HepG2 (cell line): ENCODE measurements around the gene LOXL4. TPM values are rescaled to one million over a fixed set of nuclear protein-coding genes. Genes with fewer than 3 reads are reported as not detected.

Source experiments
- ATAC-seq: fragments of 200-7000 bp; cut with Tn5 transposase; 3 replicates; pipeline ENCODE4 v1.9.1; 2020; ENCODE audit warnings: mild to moderate bottlenecking, moderate library complexity
- BruUV-seq: library from RNA; stranded (reverse); fragments of 400-500 nt; replicated peaks from 2 replicates; lab custom pipeline; 2021; lab: Mats Ljungman, UMichigan
- CTCF ChIA-PET: fragments of 300-600 bp; formaldehyde crosslinking; extraction: SDS; loops from one replicate; lab custom pipeline; 2021; ENCODE audit warnings: low total read pairs, inconsistent platforms, low intra/inter-chr PET ratio; lab: Yijun Ruan, JAX
- POLR2A ChIA-PET: fragments of 350-600 bp; sonication (Branson Sonifier 250); formaldehyde crosslinking; loops from one replicate; lab custom pipeline; 2020; ENCODE audit warnings: antibody characterized with exemption, inconsistent platforms; lab: Yijun Ruan, JAX
- DNase-seq: peaks from one replicate; pipeline ENCODE4 v3.0.0-alpha.2; 2015; ENCODE audit warnings: low spot score
- FAIRE-seq: peaks from 3 replicates; lab custom pipeline; 2011; peaks lifted over from hg19 to GRCh38; lab: Jason Lieb, UNC
- H2AFZ ChIP-seq: one replicate; pipeline ENCODE4 v1.6.1; 2011; ENCODE audit warnings: low read length, inconsistent platforms
- H3K27ac ChIP-seq: fragments of 300-600 bp; 3 replicates; pipeline ENCODE4 v1.8.0; 2011; ENCODE audit warnings: mixed run types, mild to moderate bottlenecking, mixed read lengths, low read length, inconsistent platforms; ENCODE audit not compliant: insufficient read depth; ENCODE audit errors: extremely low read length
- H3K27me3 ChIP-seq, 2 experiments: fragments of 200-600 bp in 1 of 2; 2 replicates in 1 of 2; 3 replicates in 1 of 2; pipeline versions ENCODE4 v1.6.0 to v1.8.0; 2011; ENCODE audit warnings: low read length in 2 of 2, mild to moderate bottlenecking in 2 of 2, moderate library complexity in 2 of 2, inconsistent platforms in 1 of 2; ENCODE audit not compliant: insufficient read depth in 2 of 2, control insufficient read depth in 1 of 2
- H3K36me3 ChIP-seq, 2 experiments: fragments of 200-600 bp in 1 of 2; replicated peaks in 1 of 2; 2 replicates in 1 of 2; 3 replicates in 1 of 2; pipeline versions ENCODE4 v1.5.1 to v1.8.0; 2011; ENCODE audit warnings: low read length in 2 of 2, inconsistent platforms in 1 of 2; ENCODE audit not compliant: insufficient read depth in 2 of 2, control insufficient read depth in 1 of 2
- H3K4me1 ChIP-seq: 2 replicates; pipeline ENCODE4 v1.5.1; 2012; ENCODE audit warnings: low read length, inconsistent platforms; ENCODE audit not compliant: insufficient read depth
- H3K4me2 ChIP-seq: 2 replicates; pipeline ENCODE4 v1.6.0; 2011; ENCODE audit warnings: low read depth, low read length, inconsistent platforms
- H3K4me3 ChIP-seq, 3 experiments: fragments of 200-600 bp in 1 of 3; sonication (generic), shearing (Covaris generic) in 1 of 3; replicated peaks in 1 of 3; 2 replicates each; pipeline ENCODE4 v1.5.1; 2011 to 2016; ENCODE audit warnings: low read length in 3 of 3, inconsistent platforms in 2 of 3, low read depth in 2 of 3, mild to moderate bottlenecking in 2 of 3, control low read depth in 1 of 3, mixed read lengths in 1 of 3; ENCODE audit not compliant: insufficient read depth in 1 of 3
- H3K79me2 ChIP-seq: one replicate; pipeline ENCODE4 v1.6.1; 2011; ENCODE audit warnings: low read length, inconsistent platforms; ENCODE audit not compliant: insufficient read depth
- H3K9ac ChIP-seq: 2 replicates; pipeline ENCODE4 v1.6.0; 2011; ENCODE audit warnings: mild to moderate bottlenecking, low read depth, low read length, inconsistent platforms; ENCODE audit not compliant: insufficient read depth
- H3K9me3 ChIP-seq: 2 replicates; pipeline ENCODE4 v1.5.1; 2012; ENCODE audit warnings: mild to moderate bottlenecking, low read length
- H4K20me1 ChIP-seq: 2 replicates; pipeline ENCODE4 v1.6.0; 2011; ENCODE audit warnings: inconsistent platforms, mild to moderate bottlenecking, low read length, moderate library complexity; ENCODE audit not compliant: insufficient read depth
- AGO2 ChIP-seq: fragments of 200-400 bp; formaldehyde crosslinking; optimal IDR thresholded peaks from 2 replicates; pipeline ENCODE3; 2017; ENCODE audit warnings: mild to moderate bottlenecking, low read depth, low read length, moderate library complexity
- ATF7 ChIP-seq, 2 experiments: fragments of 450-650 bp in 1 of 2; sonication (generic) in 1 of 2; formaldehyde crosslinking in 1 of 2; IDR thresholded peaks; 2 replicates each; pipeline versions ENCODE4 v1.4.0 to v1.6.1; 2016 to 2020; ENCODE audit warnings: antibody characterized with exemption in 1 of 2, mild to moderate bottlenecking in 1 of 2, missing genetic modification reagents in 1 of 2
- EEA1 ChIP-seq: sonication (generic); formaldehyde crosslinking; IDR thresholded peaks from 2 replicates; pipeline ENCODE4 v1.5.1; 2020; ENCODE audit warnings: mild to moderate bottlenecking, missing genetic modification reagents, borderline replicate concordance
- HES4 ChIP-seq: sonication (generic); formaldehyde crosslinking; IDR thresholded peaks from 2 replicates; pipeline ENCODE4 v1.9.0; 2021; ENCODE audit warnings: mild to moderate bottlenecking, missing genetic modification reagents, borderline replicate concordance
- KLF11 ChIP-seq: IDR thresholded peaks from 2 replicates; pipeline ENCODE4 v1.6.1; 2016; ENCODE audit warnings: missing compliant biosample characterization
- TBP ChIP-seq: sonication (generic); formaldehyde crosslinking; IDR thresholded peaks from 2 replicates; pipeline ENCODE4 v1.5.0; 2020; ENCODE audit warnings: missing genetic modification reagents
- ZMAT3 ChIP-seq: sonication (generic); formaldehyde crosslinking; conservative IDR thresholded peaks from 2 replicates; pipeline ENCODE4 v1.7.0; 2021; ENCODE audit warnings: missing genetic modification reagents
- ZNF44 ChIP-seq: sonication (generic); formaldehyde crosslinking; IDR thresholded peaks from 2 replicates; pipeline ENCODE4 v1.5.1; 2020; ENCODE audit warnings: mild to moderate bottlenecking, missing genetic modification reagents
- WGBS: methylation state at CpG from one replicate; pipeline ENCODE4 v1.1.6; 2017; ENCODE audit warnings: low lambda C conversion rate; 5-methylcytosine and 5-hydroxymethylcytosine counted together
- in situ Hi-C: cut with HindIII; loops from 2 replicates; pipeline ENCODE4 v1.10.0; 2017; ENCODE audit warnings: low pct_unique_long_range_greater_than_20kb; ENCODE audit not compliant: extremely low pct_ligation_motif_present
- intact Hi-C: fragments of 100-400 bp; cut with micrococcal nuclease; formaldehyde crosslinking; loops from one replicate; pipeline ENCODE4 v1.10.0; 2022; ENCODE audit not compliant: unreplicated experiment
- polyA plus RNA-seq, 8 experiments: library from polyadenylated mRNA; depleted of rRNA in 3 of 8; stranded (reverse) in 7 of 8; unstranded in 1 of 8; fragments of >200 nt; fragmentation: Illumina TruSeq in 4 of 8; extraction: Trizol in 4 of 8; gene quantifications; 2 replicates each; pipeline versions ENCODE4 v1.2.1 to v1.2.3, GENCODE V29; 2011 to 2016; ENCODE audit warnings: low read depth in 4 of 8, missing spikeins in 1 of 8, mixed read lengths in 1 of 8; ENCODE audit not compliant: insufficient read depth in 1 of 8
- total RNA-seq, 5 experiments: library from RNA; depleted of rRNA; stranded (reverse); fragments of >200 nt; fragmentation: Illumina TruSeq; extraction: Trizol; gene quantifications; 2 replicates each; pipeline ENCODE4 v1.2.3, GENCODE V29; 2016; ENCODE audit warnings: low read depth in 1 of 5
- TF ChIP-seq, protein P1 (sequence below): sonication (generic); formaldehyde crosslinking; IDR thresholded peaks from 2 replicates; pipeline ENCODE4 v1.4.0; 2020; ENCODE audit warnings: missing genetic modification reagents, mild to moderate bottlenecking, borderline replicate concordance
- TF ChIP-seq, protein P2 (sequence below): sonication (generic); formaldehyde crosslinking; IDR thresholded peaks from 2 replicates; pipeline ENCODE4 v1.4.0; 2020; ENCODE audit warnings: missing genetic modification reagents, mild to moderate bottlenecking, borderline replicate concordance
- TF ChIP-seq, protein P3 (sequence below): sonication (generic); formaldehyde crosslinking; IDR thresholded peaks from 2 replicates; pipeline ENCODE4 v1.5.0; 2020; ENCODE audit warnings: missing genetic modification reagents, mild to moderate bottlenecking, borderline replicate concordance

Gene LOXL4
- total and polyA plus RNA-seq, 2 of the 13 experiments (the other 11 are each of a cell fraction or from before 2014, with no cell fraction given), result 8.8 to 21.1 TPM

DNA sequence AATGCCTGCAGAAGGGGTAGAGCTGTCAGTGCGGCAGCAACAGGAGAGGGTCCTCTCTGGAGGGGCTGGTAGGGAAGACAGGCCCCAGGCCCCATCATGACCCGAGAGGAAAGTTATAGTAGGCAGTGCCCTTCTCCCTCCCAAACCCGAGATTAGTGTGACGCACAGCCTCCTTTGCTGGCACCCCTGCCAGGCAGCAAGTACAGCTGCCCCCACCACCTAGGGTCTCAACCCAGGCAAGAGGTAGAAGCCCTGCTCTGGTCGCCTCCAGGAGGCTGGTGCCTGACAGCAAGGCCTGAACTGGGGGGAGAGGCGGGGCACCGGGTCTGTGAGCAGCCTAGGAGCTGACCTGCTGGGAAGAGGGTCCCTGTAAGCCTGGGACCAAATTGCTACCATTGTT, 15.5 kb downstream of the LOXL4 start:
- no peak overlapping the region for H3K4me2 ChIP-seq
- H3K79me2 ChIP-seq, result no peaks in the 10 kb centered on the region
- intact Hi-C loops, result no loop called here
- no peak overlapping the region for H3K4me3 ChIP-seq
- no peaks in the 10 kb centered on the region for H3K27me3 ChIP-seq
- no peak for FAIRE-seq
- CTCF ChIA-PET, result no interaction called here
- TF ChIP-seq, protein P1, sequence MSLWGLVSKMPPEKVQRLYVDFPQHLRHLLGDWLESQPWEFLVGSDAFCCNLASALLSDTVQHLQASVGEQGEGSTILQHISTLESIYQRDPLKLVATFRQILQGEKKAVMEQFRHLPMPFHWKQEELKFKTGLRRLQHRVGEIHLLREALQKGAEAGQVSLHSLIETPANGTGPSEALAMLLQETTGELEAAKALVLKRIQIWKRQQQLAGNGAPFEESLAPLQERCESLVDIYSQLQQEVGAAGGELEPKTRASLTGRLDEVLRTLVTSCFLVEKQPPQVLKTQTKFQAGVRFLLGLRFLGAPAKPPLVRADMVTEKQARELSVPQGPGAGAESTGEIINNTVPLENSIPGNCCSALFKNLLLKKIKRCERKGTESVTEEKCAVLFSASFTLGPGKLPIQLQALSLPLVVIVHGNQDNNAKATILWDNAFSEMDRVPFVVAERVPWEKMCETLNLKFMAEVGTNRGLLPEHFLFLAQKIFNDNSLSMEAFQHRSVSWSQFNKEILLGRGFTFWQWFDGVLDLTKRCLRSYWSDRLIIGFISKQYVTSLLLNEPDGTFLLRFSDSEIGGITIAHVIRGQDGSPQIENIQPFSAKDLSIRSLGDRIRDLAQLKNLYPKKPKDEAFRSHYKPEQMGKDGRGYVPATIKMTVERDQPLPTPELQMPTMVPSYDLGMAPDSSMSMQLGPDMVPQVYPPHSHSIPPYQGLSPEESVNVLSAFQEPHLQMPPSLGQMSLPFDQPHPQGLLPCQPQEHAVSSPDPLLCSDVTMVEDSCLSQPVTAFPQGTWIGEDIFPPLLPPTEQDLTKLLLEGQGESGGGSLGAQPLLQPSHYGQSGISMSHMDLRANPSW, result no peak
- TF ChIP-seq AGO2, result peak; percentile 43
- TF ChIP-seq, all 625 proteins: peak for 1
- H4K20me1 ChIP-seq, result no peaks in the 10 kb centered on the region
- H3K9me3 ChIP-seq, result no peaks in the 10 kb centered on the region
- POLR2A ChIA-PET, result no interaction called here
- BruUV-seq, result no TSS peak
- in situ Hi-C loops, result no loop called here
- H3K27ac ChIP-seq, result no peak overlapping the region
- H2AFZ ChIP-seq, result no peak overlapping the region
- WGBS, result 100% methylated on average over 1 of the region's 7 CpGs
- DNase-seq, result no peak
- H3K36me3 ChIP-seq, result peaks cover 6 to 16% of the 10 kb centered on the region in 2 experiments; a peak in 4 of 5 replicates
- H3K9ac ChIP-seq, result no peak overlapping the region
- no peak for ATAC-seq
- H3K4me1 ChIP-seq, result peaks cover 22% of the 10 kb centered on the region

DNA sequence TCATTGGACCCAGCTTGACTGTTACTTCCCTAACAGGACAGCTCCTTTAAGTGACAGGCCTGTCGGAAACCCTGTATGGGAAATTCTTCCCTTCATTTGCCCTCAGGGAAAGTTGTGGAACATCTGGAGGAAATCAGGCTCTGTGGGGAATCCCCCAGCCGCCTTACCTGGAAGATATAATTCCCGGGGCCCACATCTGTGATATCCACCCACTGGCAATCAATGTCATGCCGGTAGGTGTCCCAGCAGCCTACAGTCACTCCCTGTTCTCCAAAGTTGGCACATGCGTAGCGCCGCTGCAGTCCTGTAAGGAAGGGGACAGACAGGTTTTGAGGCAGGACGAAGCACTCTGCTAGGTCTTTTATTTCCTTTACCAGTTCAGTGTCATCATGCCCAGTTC, 16.6 kb downstream of the LOXL4 start:
- CTCF ChIA-PET, result no interaction called here
- no TSS peak for BruUV-seq
- no peaks in the 10 kb centered on the region for H3K9me3 ChIP-seq
- no peaks in the 10 kb centered on the region for H4K20me1 ChIP-seq
- DNase-seq (no peak), ATAC-seq (no peak), FAIRE-seq (no peak)
- intact Hi-C loops (no loop called here), in situ Hi-C loops (no loop called here)
- no peak overlapping the region for H3K4me3 ChIP-seq
- POLR2A ChIA-PET, result no interaction called here
- H3K27ac ChIP-seq, result no peak overlapping the region
- no peak overlapping the region for H3K9ac ChIP-seq
- H3K4me2 ChIP-seq, result no peak overlapping the region
- H3K4me1 ChIP-seq, result peaks cover 22% of the 10 kb centered on the region
- H3K36me3 ChIP-seq, result peaks cover 6 to 17% of the 10 kb centered on the region in 2 experiments; a peak in 4 of 5 replicates
- TF ChIP-seq TBP, result no peak
- TF ChIP-seq ZNF44 (CRISPR knock-in tag), result no peak
- TF ChIP-seq KLF11 (CRISPR knock-in tag), result no peak
- TF ChIP-seq, protein P2, sequence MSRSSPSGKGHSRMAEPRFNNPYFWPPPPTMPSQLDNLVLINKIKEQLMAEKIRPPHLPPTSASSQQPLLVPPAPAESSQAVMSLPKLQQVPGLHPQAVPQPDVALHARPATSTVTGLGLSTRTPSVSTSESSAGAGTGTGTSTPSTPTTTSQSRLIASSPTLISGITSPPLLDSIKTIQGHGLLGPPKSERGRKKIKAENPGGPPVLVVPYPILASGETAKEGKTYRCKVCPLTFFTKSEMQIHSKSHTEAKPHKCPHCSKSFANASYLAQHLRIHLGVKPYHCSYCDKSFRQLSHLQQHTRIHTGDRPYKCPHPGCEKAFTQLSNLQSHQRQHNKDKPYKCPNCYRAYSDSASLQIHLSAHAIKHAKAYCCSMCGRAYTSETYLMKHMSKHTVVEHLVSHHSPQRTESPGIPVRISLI, result no peak
- TF ChIP-seq ZMAT3 (CRISPR knock-in tag), result no peak
- TF ChIP-seq, protein P3, sequence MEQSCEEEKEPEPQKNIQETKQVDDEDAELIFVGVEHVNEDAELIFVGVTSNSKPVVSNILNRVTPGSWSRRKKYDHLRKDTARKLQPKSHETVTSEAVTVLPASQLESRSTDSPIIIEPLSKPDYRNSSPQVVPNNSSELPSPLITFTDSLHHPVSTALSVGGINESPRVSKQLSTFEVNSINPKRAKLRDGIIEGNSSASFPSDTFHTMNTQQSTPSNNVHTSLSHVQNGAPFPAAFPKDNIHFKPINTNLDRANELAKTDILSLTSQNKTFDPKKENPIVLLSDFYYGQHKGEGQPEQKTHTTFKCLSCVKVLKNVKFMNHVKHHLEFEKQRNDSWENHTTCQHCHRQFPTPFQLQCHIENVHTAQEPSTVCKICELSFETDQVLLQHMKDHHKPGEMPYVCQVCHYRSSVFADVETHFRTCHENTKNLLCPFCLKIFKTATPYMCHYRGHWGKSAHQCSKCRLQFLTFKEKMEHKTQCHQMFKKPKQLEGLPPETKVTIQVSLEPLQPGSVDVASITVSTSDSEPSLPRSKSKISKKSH (CRISPR knock-in tag), result no peak
- TF ChIP-seq ATF7 (IDR thresholded peaks at IDR 0.05), result no peak
- TF ChIP-seq ATF7 (CRISPR knock-in tag; IDR thresholded peaks at IDR 0.05), result no peak
- TF ChIP-seq EEA1 (CRISPR knock-in tag), result no peak
- TF ChIP-seq HES4 (CRISPR knock-in tag), result no peak
- 100% methylated on average over 2 of the region's 8 CpGs for WGBS
- no peaks in the 10 kb centered on the region for H3K27me3 ChIP-seq
- H3K79me2 ChIP-seq, result no peaks in the 10 kb centered on the region
- H2AFZ ChIP-seq, result no peak overlapping the region
